SK-N-SH treated with all-trans-retinoic acid at 6 μM for 48 hours (cell line): ENCODE data around the gene GC.

ENCODE experiments used
- ATAC-seq: fragments of 200-7000 bp; cut with Tn5 transposase; 3 replicates; pipeline ENCODE4 v1.9.1; 2020; ENCODE audit warnings: mild to moderate bottlenecking, moderate library complexity
- ARNTL ChIP-seq: fragments of 450-650 bp; formaldehyde crosslinking; IDR thresholded peaks from 2 replicates; pipeline ENCODE4 v1.5.0; 2020; ENCODE audit warnings: low read depth, mild to moderate bottlenecking, moderate library complexity, borderline replicate concordance
- CREB5 ChIP-seq: fragments of 250-450 bp; sonication (Bioruptor Pico); IDR thresholded peaks from 2 replicates; pipeline ENCODE4 v1.5.1; 2020; ENCODE audit warnings: low read depth, mild to moderate bottlenecking, moderate library complexity
- CSDC2 ChIP-seq: fragments of 250-450 bp; sonication (Bioruptor Pico); IDR thresholded peaks from 2 replicates; pipeline ENCODE4 v1.5.0; 2020; ENCODE audit warnings: mild to moderate bottlenecking, moderate library complexity
- CSRNP3 ChIP-seq: fragments of 250-450 bp; sonication (Bioruptor Pico); IDR thresholded peaks from 2 replicates; pipeline ENCODE4 v1.5.1; 2021; ENCODE audit warnings: mild to moderate bottlenecking, moderate library complexity
- ESRRG ChIP-seq: fragments of 250-450 bp; sonication (Bioruptor Pico); IDR thresholded peaks from 2 replicates; pipeline ENCODE4 v1.6.1; 2021; ENCODE audit warnings: mild to moderate bottlenecking
- GLIS3 ChIP-seq: fragments of 250-450 bp; sonication (Bioruptor Pico); IDR thresholded peaks from 2 replicates; pipeline ENCODE4 v1.5.0; 2020; ENCODE audit warnings: mild to moderate bottlenecking, moderate library complexity
- ISL1 ChIP-seq: fragments of 250-450 bp; sonication (Bioruptor Pico); IDR thresholded peaks from 2 replicates; pipeline ENCODE4 v2.1.2; 2022; ENCODE audit warnings: mild to moderate bottlenecking, moderate library complexity
- PATZ1 ChIP-seq: fragments of 250-450 bp; sonication (Bioruptor Pico); IDR thresholded peaks from 2 replicates; pipeline ENCODE4 v1.8.0; 2020; ENCODE audit warnings: mild to moderate bottlenecking, moderate library complexity, borderline replicate concordance
- POU6F1 ChIP-seq: fragments of 250-450 bp; sonication (Bioruptor Pico); IDR thresholded peaks from 2 replicates; pipeline ENCODE4 v1.8.0; 2021; ENCODE audit warnings: low read depth, mild to moderate bottlenecking, moderate library complexity, borderline replicate concordance
- PPARA ChIP-seq: fragments of 250-450 bp; sonication (Bioruptor Pico); IDR thresholded peaks from 2 replicates; pipeline ENCODE4 v1.5.0; 2020; ENCODE audit warnings: mild to moderate bottlenecking, borderline replicate concordance
- RARB ChIP-seq: fragments of 250-450 bp; sonication (Bioruptor Pico); IDR thresholded peaks from 2 replicates; pipeline ENCODE4 v1.8.0; 2021; ENCODE audit warnings: mild to moderate bottlenecking, moderate library complexity
- SNAI2 ChIP-seq: fragments of 250-450 bp; sonication (Bioruptor Pico); IDR thresholded peaks from 2 replicates; pipeline ENCODE4 v1.5.0; 2020; ENCODE audit warnings: mild to moderate bottlenecking, moderate library complexity
- TCF4 ChIP-seq: fragments of 250-450 bp; sonication (Bioruptor Pico); IDR thresholded peaks from 2 replicates; pipeline ENCODE4 v1.8.0; 2021; ENCODE audit warnings: mild to moderate bottlenecking, moderate library complexity, borderline replicate concordance
- TOX ChIP-seq: fragments of 250-450 bp; sonication (Bioruptor Pico); IDR thresholded peaks from 2 replicates; pipeline ENCODE4 v1.8.0; 2021; ENCODE audit warnings: mild to moderate bottlenecking, moderate library complexity, borderline replicate concordance
- TSHZ2 ChIP-seq: fragments of 250-450 bp; sonication (Bioruptor Pico); IDR thresholded peaks from 2 replicates; pipeline ENCODE4 v1.5.0; 2020; ENCODE audit warnings: mild to moderate bottlenecking, moderate library complexity
- ZFP3 ChIP-seq: fragments of 250-450 bp; sonication (Bioruptor Pico); IDR thresholded peaks from 2 replicates; pipeline ENCODE4 v1.5.0; 2020; ENCODE audit warnings: mild to moderate bottlenecking, moderate library complexity
- ZFP30 ChIP-seq: fragments of 450-650 bp; formaldehyde crosslinking; IDR thresholded peaks from 2 replicates; pipeline ENCODE4 v1.5.0; 2022; ENCODE audit warnings: mild to moderate bottlenecking, moderate library complexity
- ZNF565 ChIP-seq: fragments of 450-650 bp; formaldehyde crosslinking; conservative IDR thresholded peaks from 2 replicates; pipeline ENCODE4 v1.5.0; 2020; ENCODE audit warnings: low read depth, mild to moderate bottlenecking, moderate library complexity
- ZNF70 ChIP-seq: fragments of 450-650 bp; formaldehyde crosslinking; IDR thresholded peaks from 2 replicates; pipeline ENCODE4 v1.5.0; 2020; ENCODE audit warnings: mild to moderate bottlenecking, moderate library complexity
- ZNF8 ChIP-seq: fragments of 450-650 bp; formaldehyde crosslinking; IDR thresholded peaks from 2 replicates; pipeline ENCODE4 v1.5.0; 2020; ENCODE audit warnings: mild to moderate bottlenecking, moderate library complexity

GC gene

DNA sequence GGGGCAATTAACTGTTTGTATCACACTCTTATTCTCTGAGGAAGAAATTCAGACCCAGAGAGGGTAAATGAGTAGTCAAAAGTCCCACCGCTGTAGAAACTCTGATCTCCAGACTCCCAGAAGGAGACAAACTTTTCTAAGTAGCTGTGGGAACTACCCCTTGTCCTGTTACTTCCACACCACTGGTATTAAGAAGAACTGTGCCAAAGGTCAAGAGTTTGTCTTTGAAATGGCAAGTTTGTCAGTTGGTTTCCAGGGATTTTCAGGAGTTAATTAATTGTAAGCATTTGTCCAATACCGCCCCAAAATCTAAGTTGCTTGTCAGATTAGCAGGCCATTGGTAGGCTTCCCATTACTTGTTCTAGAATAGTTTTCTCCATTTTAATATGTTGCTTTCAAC, 85.7 kb downstream of the GC start:
- no peak for ATAC-seq
- no peak for TF ChIP-seq ARNTL (CRISPR knock-in tag)
- no peak for TF ChIP-seq ESRRG (CRISPR knock-in tag)
- TF ChIP-seq ZNF70 (CRISPR knock-in tag), result no peak
- TF ChIP-seq RARB (CRISPR knock-in tag), result no peak
- no peak for TF ChIP-seq PPARA
- no peak for TF ChIP-seq CSRNP3 (CRISPR knock-in tag)
- no peak for TF ChIP-seq ZNF565 (CRISPR knock-in tag)
- TF ChIP-seq TSHZ2 (CRISPR knock-in tag), result no peak
- TF ChIP-seq CSDC2 (CRISPR knock-in tag), result no peak

GRCh38 chr4:71697031-71697430, 86.8 kb downstream of the GC start:
- ATAC-seq, result no peak
- TF ChIP-seq CSRNP3 (CRISPR knock-in tag) (no peak), ZNF565 (CRISPR knock-in tag) (no peak), PATZ1 (CRISPR knock-in tag) (no peak), CSDC2 (CRISPR knock-in tag) (no peak), ZNF8 (CRISPR knock-in tag) (no peak), POU6F1 (CRISPR knock-in tag) (no peak), CREB5 (no peak), GLIS3 (CRISPR knock-in tag) (no peak), TCF4 (CRISPR knock-in tag) (no peak), ISL1 (no peak), TOX (no peak), ZFP30 (CRISPR knock-in tag) (no peak), ESRRG (CRISPR knock-in tag) (no peak), ZNF70 (CRISPR knock-in tag) (no peak), PPARA (no peak), SNAI2 (CRISPR knock-in tag) (no peak), RARB (CRISPR knock-in tag) (no peak), ZFP3 (CRISPR knock-in tag) (no peak)

GRCh38 chr4:71694961-71695360, 88.9 kb downstream of the GC start:
- no peak for ATAC-seq
- no peak for TF ChIP-seq RARB (CRISPR knock-in tag)
- TF ChIP-seq ZFP30 (CRISPR knock-in tag), result no peak
- no peak for TF ChIP-seq SNAI2 (CRISPR knock-in tag)
- no peak for TF ChIP-seq ESRRG (CRISPR knock-in tag)
- TF ChIP-seq TOX, result no peak
- no peak for TF ChIP-seq TCF4 (CRISPR knock-in tag)
- no peak for TF ChIP-seq PPARA
- TF ChIP-seq CSRNP3 (CRISPR knock-in tag), result no peak
- TF ChIP-seq ISL1, result no peak
- TF ChIP-seq GLIS3 (CRISPR knock-in tag), result no peak
- TF ChIP-seq, all 23 proteins: peak for 0
